Upper lobe of left lung (tissue), 4 donors: Measurements from ENCODE around the gene USP2.

Experiments
- EP300 ChIP-seq, 4 donors: sonication (generic); formaldehyde crosslinking; IDR thresholded peaks; one replicate each; pipeline ENCODE4 v1.5.1; 2017; ENCODE audit warnings: antibody characterized with exemption in 4 of 4, control low read depth in 2 of 4
- POLR2A ChIP-seq, 4 donors: fragments of 450-650 bp; IDR thresholded peaks; one replicate each; pipeline ENCODE4 v1.5.1; 2016 to 2017; ENCODE audit warnings: antibody characterized with exemption in 4 of 4, mild to moderate bottlenecking in 2 of 4
- TF ChIP-seq, protein P1 (sequence below), 6 experiments: fragments of 450-650 bp in 4 of 6; fragments of 200-600 bp in 2 of 6; sonication (generic) in 2 of 6; IDR thresholded peaks; one replicate each; pipeline ENCODE4 v1.5.1; 2016 to 2019; ENCODE audit warnings: antibody characterized with exemption in 6 of 6

DNA sequence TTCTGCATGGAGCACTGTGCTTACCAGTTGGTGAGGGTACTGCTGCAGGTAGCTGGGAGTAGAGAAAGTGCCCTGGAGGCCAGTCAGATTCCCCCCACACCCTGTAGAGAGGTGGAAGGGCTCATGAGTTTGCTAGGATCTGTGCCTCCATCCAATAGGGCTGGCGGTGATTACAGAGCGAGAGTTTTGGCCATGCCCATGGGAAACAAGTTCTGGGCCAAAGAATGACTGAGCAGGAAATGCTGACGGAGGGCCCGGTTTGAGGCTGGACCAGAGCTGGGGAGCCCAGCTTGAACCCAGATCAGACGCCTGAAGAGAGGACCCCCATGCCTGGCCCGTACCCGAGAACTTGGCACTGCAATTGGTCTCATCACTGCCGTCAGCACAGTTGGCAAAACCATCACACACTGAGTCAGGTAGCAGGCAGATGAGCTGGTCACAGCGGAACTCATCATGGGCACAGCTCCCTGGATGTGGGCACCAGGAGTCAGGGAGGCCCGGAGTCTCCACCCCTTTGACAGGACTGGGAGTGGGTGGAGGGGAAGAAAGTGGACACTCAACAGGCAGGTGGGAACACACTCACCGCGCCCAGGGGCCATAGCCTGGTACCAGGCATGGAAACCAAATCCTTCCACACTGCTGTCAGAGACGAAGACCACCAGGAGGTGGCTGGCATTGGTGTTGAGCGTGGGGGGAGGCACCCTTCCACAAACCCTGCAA lies 37.0 kb downstream of the USP2 start:
- TF ChIP-seq, protein P1, sequence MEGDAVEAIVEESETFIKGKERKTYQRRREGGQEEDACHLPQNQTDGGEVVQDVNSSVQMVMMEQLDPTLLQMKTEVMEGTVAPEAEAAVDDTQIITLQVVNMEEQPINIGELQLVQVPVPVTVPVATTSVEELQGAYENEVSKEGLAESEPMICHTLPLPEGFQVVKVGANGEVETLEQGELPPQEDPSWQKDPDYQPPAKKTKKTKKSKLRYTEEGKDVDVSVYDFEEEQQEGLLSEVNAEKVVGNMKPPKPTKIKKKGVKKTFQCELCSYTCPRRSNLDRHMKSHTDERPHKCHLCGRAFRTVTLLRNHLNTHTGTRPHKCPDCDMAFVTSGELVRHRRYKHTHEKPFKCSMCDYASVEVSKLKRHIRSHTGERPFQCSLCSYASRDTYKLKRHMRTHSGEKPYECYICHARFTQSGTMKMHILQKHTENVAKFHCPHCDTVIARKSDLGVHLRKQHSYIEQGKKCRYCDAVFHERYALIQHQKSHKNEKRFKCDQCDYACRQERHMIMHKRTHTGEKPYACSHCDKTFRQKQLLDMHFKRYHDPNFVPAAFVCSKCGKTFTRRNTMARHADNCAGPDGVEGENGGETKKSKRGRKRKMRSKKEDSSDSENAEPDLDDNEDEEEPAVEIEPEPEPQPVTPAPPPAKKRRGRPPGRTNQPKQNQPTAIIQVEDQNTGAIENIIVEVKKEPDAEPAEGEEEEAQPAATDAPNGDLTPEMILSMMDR (IDR thresholded peaks at IDR 0.05): no peak
- TF ChIP-seq POLR2A (IDR thresholded peaks at IDR 0.05) (no peak), EP300 (IDR thresholded peaks at IDR 0.05) (no peak)
